Measurements from ENCODE around the gene RICTOR.

Gene RICTOR

GRCh38 chr5:39092581-39093351, 18.6 kb upstream of the RICTOR start:
- DNase-seq (ENCODE audit: low read depth), result no peak

- DNase-seq (ENCODE audit: low read depth), result no peak
These were observed 17.9 kb upstream of the RICTOR start for GRCh38 chr5:39091940-39092580.

GRCh38 chr5:39083968-39084367, 9.8 kb upstream of the RICTOR start:
- no peak for DNase-seq (ENCODE audit: low read depth)

- DNase-seq (ENCODE audit: low read depth), result no peak
These were observed 8.8 kb upstream of the RICTOR start for GRCh38 chr5:39082995-39083394.

- no peak for DNase-seq (ENCODE audit: low read depth)
These were observed 6.5 kb upstream of the RICTOR start for GRCh38 chr5:39080597-39081204.

GRCh38 chr5:39080168-39080567, 6.0 kb upstream of the RICTOR start:
- no peak for DNase-seq (ENCODE audit: low read depth)

- DNase-seq (ENCODE audit: low read depth), result no peak
These were observed 4.9 kb upstream of the RICTOR start for GRCh38 chr5:39079147-39079546.

GRCh38 chr5:39076757-39077728, 2.8 kb upstream of the RICTOR start:
- DNase-seq (ENCODE audit: low read depth), result no peak

GRCh38 chr5:39076101-39076756, 2.0 kb upstream of the RICTOR start:
- no peak for DNase-seq (ENCODE audit: low read depth)

- no peak for DNase-seq (ENCODE audit: low read depth)
These were observed 507 bp downstream of the RICTOR start for GRCh38 chr5:39073767-39074016.

- DNase-seq (ENCODE audit: low read depth), result peak; percentile 41
These were observed 1.1 kb downstream of the RICTOR start for GRCh38 chr5:39072925-39073766.

- DNase-seq (ENCODE audit: low read depth), result no peak
These were observed 6.1 kb downstream of the RICTOR start for GRCh38 chr5:39068099-39068498.

- no peak for DNase-seq (ENCODE audit: low read depth)
These were observed 9.7 kb downstream of the RICTOR start for GRCh38 chr5:39064450-39064849.

- no peak for DNase-seq (ENCODE audit: low read depth)
These were observed 11.2 kb downstream of the RICTOR start for GRCh38 chr5:39063037-39063436.

GRCh38 chr5:39062530-39062929, 11.7 kb downstream of the RICTOR start:
- DNase-seq (ENCODE audit: low read depth), result no peak

GRCh38 chr5:39062104-39062503, 12.1 kb downstream of the RICTOR start:
- DNase-seq (ENCODE audit: low read depth), result no peak

GRCh38 chr5:39059064-39059463, 15.1 kb downstream of the RICTOR start:
- DNase-seq (ENCODE audit: low read depth), result no peak

- DNase-seq (ENCODE audit: low read depth), result no peak
These were observed 15.8 kb downstream of the RICTOR start for GRCh38 chr5:39058178-39058921.

- DNase-seq (ENCODE audit: low read depth), result no peak
These were observed 16.5 kb downstream of the RICTOR start for GRCh38 chr5:39057734-39058133.

GRCh38 chr5:39055768-39056398, 18.3 kb downstream of the RICTOR start:
- DNase-seq (ENCODE audit: low read depth), result no peak
